K562 (cell line): ENCODE data around the gene UBE2E2.

Experiments used
- CREM ChIP-seq: IDR thresholded peaks from 2 replicates; pipeline ENCODE4 v1.6.1; 2014; ENCODE audit warnings: antibody characterized with exemption, low read depth
- KAT7 ChIP-seq: sonication (generic); formaldehyde crosslinking; IDR thresholded peaks from 2 replicates; pipeline ENCODE4 v1.8.0; 2022; ENCODE audit warnings: missing genetic modification reagents, mild to moderate bottlenecking, borderline replicate concordance
- LCOR ChIP-seq: sonication (generic); formaldehyde crosslinking; IDR thresholded peaks from 2 replicates; pipeline ENCODE4 v1.8.0; 2022; ENCODE audit warnings: mild to moderate bottlenecking, missing genetic modification reagents
- MEIS2 ChIP-seq: fragments of 450-650 bp; IDR thresholded peaks from 2 replicates; pipeline ENCODE4 v1.6.1; 2014; ENCODE audit warnings: mild to moderate bottlenecking; ENCODE audit not compliant: partially characterized antibody
- POLR2A ChIP-seq: fragments of 450-650 bp; conservative IDR thresholded peaks from 2 replicates; pipeline ENCODE4 v1.6.1; 2016

- TF ChIP-seq LCOR (CRISPR knock-in tag) = no peak
- no peak for TF ChIP-seq CREM
- TF ChIP-seq POLR2A = no peak
- no peak for TF ChIP-seq MEIS2
- TF ChIP-seq KAT7 (CRISPR knock-in tag) = no peak
Observed at GRCh38 chr3:23165571-23165970, 37.6 kb upstream of the UBE2E2 start.
